Stimulated activated CD4-positive, alpha-beta T cell treated with anti-CD3 and anti-CD28 coated beads, Interleukin-4, amount 100 ng/mL, for 24 hours (primary cell): ENCODE results near the gene SRGAP3.
A peak's percentile ranks its signal among the peaks of the same experiment; 100 is the strongest.

Experiments used
- DNase-seq: peaks from one replicate; pipeline ENCODE4 v3.0.0-alpha.2; 2020

SRGAP3 gene

GRCh38 chr3:9008550-9009255 is 240.7 kb downstream of the SRGAP3 start:
- DNase-seq, result no peak

GRCh38 chr3:9007928-9008327 is 241.5 kb downstream of the SRGAP3 start:
- DNase-seq, result no peak

GRCh38 chr3:9007213-9007612 is 242.2 kb downstream of the SRGAP3 start:
- no peak for DNase-seq

GRCh38 chr3:9000041-9000440 is 249.4 kb downstream of the SRGAP3 start:
- DNase-seq, result no peak

- no peak for DNase-seq
Observed at GRCh38 chr3:8997151-8997550, 252.3 kb downstream of the SRGAP3 start.

GRCh38 chr3:8996681-8997121 is 252.7 kb downstream of the SRGAP3 start:
- no peak for DNase-seq

- DNase-seq, result no peak
Observed at GRCh38 chr3:8996216-8996615, 253.2 kb downstream of the SRGAP3 start.

- DNase-seq, result no peak
Observed at GRCh38 chr3:8994226-8994625, 255.2 kb downstream of the SRGAP3 start.

- DNase-seq, result no peak
Observed at GRCh38 chr3:8993331-8993730, 256.1 kb downstream of the SRGAP3 start.

- DNase-seq, result no peak
Observed at GRCh38 chr3:8992854-8993253, 256.6 kb downstream of the SRGAP3 start.

- DNase-seq, result no peak
Observed at GRCh38 chr3:8992199-8992598, 257.2 kb downstream of the SRGAP3 start.

- DNase-seq, result no peak
Observed at GRCh38 chr3:8990266-8991215, 258.9 kb downstream of the SRGAP3 start.

- no peak for DNase-seq
Observed at GRCh38 chr3:8988791-8989558, 260.5 kb downstream of the SRGAP3 start.

GRCh38 chr3:8988384-8988655 is 261.1 kb downstream of the SRGAP3 start:
- no peak for DNase-seq

GRCh38 chr3:8987645-8988383 is 261.6 kb downstream of the SRGAP3 start:
- DNase-seq, result peak; percentile 55

- no peak for DNase-seq
Observed at GRCh38 chr3:8987226-8987625, 262.2 kb downstream of the SRGAP3 start.

- DNase-seq, result no peak
Observed at GRCh38 chr3:8986741-8987140, 262.7 kb downstream of the SRGAP3 start.

GRCh38 chr3:8985876-8986275 is 263.6 kb downstream of the SRGAP3 start:
- DNase-seq, result no peak

GRCh38 chr3:8985411-8985831 is 264.0 kb downstream of the SRGAP3 start:
- DNase-seq, result no peak

- DNase-seq, result no peak
Observed at GRCh38 chr3:8984526-8984925, 264.9 kb downstream of the SRGAP3 start.

GRCh38 chr3:8984081-8984480 is 265.4 kb downstream of the SRGAP3 start:
- no peak for DNase-seq

- no peak for DNase-seq
Observed at GRCh38 chr3:8983591-8983990, 265.9 kb downstream of the SRGAP3 start.

- no peak for DNase-seq
Observed at GRCh38 chr3:8983026-8983425, 266.4 kb downstream of the SRGAP3 start.
